ENCODE results near the gene PFKFB3. TPM values are rescaled to one million over a fixed set of nuclear protein-coding genes. Genes with fewer than 3 reads are reported as not detected.

PFKFB3 gene
- total and polyA plus RNA-seq, 2 of the 13 experiments (the other 11 are each of a cell fraction or from before 2014, with no cell fraction given) = 1.2 to 13.3 TPM

DNA sequence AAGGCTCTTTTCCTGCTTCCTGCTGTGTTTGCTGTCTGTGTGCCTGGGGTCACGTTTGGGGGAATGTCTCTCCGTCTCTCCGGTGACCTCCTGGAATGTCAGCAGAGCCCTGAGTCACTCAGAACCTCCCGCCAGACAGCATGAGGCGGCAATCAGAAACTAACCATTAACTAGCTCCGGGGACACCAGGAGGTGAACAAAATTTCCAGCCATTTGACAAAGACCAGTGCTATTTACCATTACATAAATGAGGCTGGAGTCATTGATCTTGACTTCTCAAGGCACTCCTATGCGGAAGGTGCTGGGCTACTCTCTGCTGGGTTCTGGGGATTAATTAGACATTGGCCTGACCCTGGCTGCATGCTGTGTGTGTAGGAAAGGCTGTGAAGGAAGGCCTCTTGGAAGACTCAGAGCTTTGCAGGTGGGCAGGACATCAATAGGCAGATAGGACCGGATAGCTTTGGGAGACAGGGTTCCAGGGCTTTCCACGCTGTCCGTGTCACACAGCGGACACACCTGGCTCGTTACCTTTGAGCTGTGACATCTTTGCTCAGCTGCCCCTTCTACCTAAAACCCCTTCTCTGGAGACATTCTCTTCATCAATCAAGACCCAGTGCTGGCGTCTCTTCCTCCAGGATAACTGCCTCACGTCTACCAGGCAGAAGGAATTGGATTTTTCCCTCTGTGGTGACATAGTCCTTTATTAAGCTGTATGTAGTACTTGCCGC, 77.0 kb downstream of the PFKFB3 start (continued):
- TF ChIP-seq, protein P1, sequence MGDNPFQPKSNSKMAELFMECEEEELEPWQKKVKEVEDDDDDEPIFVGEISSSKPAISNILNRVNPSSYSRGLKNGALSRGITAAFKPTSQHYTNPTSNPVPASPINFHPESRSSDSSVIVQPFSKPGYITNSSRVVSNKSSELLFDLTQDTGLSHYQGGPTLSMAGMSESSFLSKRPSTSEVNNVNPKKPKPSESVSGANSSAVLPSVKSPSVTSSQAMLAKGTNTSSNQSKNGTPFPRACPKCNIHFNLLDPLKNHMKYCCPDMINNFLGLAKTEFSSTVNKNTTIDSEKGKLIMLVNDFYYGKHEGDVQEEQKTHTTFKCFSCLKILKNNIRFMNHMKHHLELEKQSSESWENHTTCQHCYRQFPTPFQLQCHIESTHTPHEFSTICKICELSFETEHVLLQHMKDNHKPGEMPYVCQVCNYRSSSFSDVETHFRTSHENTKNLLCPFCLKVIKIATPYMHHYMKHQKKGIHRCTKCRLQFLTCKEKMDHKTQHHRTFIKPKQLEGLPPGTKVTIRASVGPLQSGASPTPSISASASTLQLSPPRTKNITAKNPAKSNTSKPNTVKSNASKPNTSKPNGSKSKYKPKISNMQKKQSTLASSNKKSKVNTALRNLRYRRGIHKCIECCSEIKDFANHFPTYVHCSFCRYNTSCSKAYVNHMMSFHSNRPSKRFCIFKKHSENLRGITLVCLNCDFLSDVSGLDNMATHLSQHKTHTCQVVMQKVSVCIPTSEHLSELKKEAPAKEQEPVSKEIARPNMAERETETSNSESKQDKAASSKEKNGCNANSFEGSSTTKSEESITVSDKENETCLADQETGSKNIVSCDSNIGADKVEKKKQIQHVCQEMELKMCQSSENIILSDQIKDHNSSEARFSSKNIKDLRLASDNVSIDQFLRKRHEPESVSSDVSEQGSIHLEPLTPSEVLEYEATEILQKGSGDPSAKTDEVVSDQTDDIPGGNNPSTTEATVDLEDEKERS (CRISPR knock-in tag; IDR thresholded peaks at IDR 0.05) = no peak
- TF ChIP-seq KLF11 (CRISPR knock-in tag; IDR thresholded peaks at IDR 0.05) (no peak), RFXANK (CRISPR knock-in tag; IDR thresholded peaks at IDR 0.05) (no peak), SMAD9 (CRISPR knock-in tag; IDR thresholded peaks at IDR 0.05) (no peak), ZNF292 (CRISPR knock-in tag; IDR thresholded peaks at IDR 0.05; ENCODE audit: borderline replicate concordance, low read depth) (peak; percentile 84; the same call in 1 of the 2 replicates), MIXL1 (CRISPR knock-in tag; IDR thresholded peaks at IDR 0.05) (peak; percentile 82), PAX8 (CRISPR knock-in tag; IDR thresholded peaks at IDR 0.05; ENCODE audit: borderline replicate concordance) (no peak), KLF6 (CRISPR knock-in tag; IDR thresholded peaks at IDR 0.05) (no peak), ONECUT2 (CRISPR knock-in tag; IDR thresholded peaks at IDR 0.05) (peak; percentile 48), ZNF652 (CRISPR knock-in tag; IDR thresholded peaks at IDR 0.05; ENCODE audit: borderline replicate concordance, low read depth) (0 out of 2 replicates have a peak, but pooled peaks have one; percentile 25), TBP (CRISPR knock-in tag; IDR thresholded peaks at IDR 0.05) (no peak), MIER2 (CRISPR knock-in tag; IDR thresholded peaks at IDR 0.05) (no peak), CC2D1A (CRISPR knock-in tag; IDR thresholded peaks at IDR 0.05) (no peak), MAFG (CRISPR knock-in tag; IDR thresholded peaks at IDR 0.05) (peak; percentile 78), HOXA9 (CRISPR knock-in tag; IDR thresholded peaks at IDR 0.05; ENCODE audit: borderline replicate concordance) (no peak), ZNF350 (CRISPR knock-in tag; IDR thresholded peaks at IDR 0.05; ENCODE audit: borderline replicate concordance, low read depth) (no peak), MTF2 (CRISPR knock-in tag; IDR thresholded peaks at IDR 0.05; ENCODE audit: borderline replicate concordance) (no peak)
- TF ChIP-seq, protein P2, sequence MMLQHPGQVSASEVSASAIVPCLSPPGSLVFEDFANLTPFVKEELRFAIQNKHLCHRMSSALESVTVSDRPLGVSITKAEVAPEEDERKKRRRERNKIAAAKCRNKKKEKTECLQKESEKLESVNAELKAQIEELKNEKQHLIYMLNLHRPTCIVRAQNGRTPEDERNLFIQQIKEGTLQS (CRISPR knock-in tag; IDR thresholded peaks at IDR 0.05) = no peak
- TF ChIP-seq, protein P3, sequence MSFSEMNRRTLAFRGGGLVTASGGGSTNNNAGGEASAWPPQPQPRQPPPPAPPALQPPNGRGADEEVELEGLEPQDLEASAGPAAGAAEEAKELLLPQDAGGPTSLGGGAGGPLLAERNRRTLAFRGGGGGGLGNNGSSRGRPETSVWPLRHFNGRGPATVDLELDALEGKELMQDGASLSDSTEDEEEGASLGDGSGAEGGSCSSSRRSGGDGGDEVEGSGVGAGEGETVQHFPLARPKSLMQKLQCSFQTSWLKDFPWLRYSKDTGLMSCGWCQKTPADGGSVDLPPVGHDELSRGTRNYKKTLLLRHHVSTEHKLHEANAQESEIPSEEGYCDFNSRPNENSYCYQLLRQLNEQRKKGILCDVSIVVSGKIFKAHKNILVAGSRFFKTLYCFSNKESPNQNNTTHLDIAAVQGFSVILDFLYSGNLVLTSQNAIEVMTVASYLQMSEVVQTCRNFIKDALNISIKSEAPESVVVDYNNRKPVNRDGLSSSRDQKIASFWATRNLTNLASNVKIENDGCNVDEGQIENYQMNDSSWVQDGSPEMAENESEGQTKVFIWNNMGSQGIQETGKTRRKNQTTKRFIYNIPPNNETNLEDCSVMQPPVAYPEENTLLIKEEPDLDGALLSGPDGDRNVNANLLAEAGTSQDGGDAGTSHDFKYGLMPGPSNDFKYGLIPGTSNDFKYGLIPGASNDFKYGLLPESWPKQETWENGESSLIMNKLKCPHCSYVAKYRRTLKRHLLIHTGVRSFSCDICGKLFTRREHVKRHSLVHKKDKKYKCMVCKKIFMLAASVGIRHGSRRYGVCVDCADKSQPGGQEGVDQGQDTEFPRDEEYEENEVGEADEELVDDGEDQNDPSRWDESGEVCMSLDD (CRISPR knock-in tag; IDR thresholded peaks at IDR 0.05; ENCODE audit: borderline replicate concordance) = no peak
- TF ChIP-seq, protein P4, sequence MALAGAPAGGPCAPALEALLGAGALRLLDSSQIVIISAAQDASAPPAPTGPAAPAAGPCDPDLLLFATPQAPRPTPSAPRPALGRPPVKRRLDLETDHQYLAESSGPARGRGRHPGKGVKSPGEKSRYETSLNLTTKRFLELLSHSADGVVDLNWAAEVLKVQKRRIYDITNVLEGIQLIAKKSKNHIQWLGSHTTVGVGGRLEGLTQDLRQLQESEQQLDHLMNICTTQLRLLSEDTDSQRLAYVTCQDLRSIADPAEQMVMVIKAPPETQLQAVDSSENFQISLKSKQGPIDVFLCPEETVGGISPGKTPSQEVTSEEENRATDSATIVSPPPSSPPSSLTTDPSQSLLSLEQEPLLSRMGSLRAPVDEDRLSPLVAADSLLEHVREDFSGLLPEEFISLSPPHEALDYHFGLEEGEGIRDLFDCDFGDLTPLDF (CRISPR knock-in tag; IDR thresholded peaks at IDR 0.05) = no peak
